H1 (cell line): ENCODE data around the gene APBB1. TPM values are rescaled to one million over a fixed set of nuclear protein-coding genes. Genes with fewer than 3 reads are reported as not detected.

Experiments
- GABPA ChIP-seq: IDR thresholded peaks from 2 replicates; pipeline ENCODE4 v1.6.1; 2011; ENCODE audit warnings: mild to moderate bottlenecking, low read length, moderate library complexity, borderline replicate concordance; ENCODE audit not compliant: insufficient read depth
- HDAC6 ChIP-seq: IDR thresholded peaks from one replicate; pipeline ENCODE4 v1.7.1; 2012; ENCODE audit warnings: low read depth, mild to moderate bottlenecking, inconsistent platforms, low read length, moderate library complexity
- polyA plus RNA-seq, 7 experiments: library from polyadenylated mRNA; depleted of rRNA in 3 of 7; stranded (reverse) in 5 of 7; unstranded in 2 of 7; fragments of >200 nt in 5 of 7; fragments of 200-250 nt in 2 of 7; gene quantifications; 1 replicate in 5 of 7; 2 replicates in 1 of 7; 4 replicates in 1 of 7; pipeline versions ENCODE4 v1.2.1 to v1.2.3, GENCODE V29; 2011 to 2013; ENCODE audit warnings: missing spikeins in 2 of 7, mixed read lengths in 2 of 7
- total RNA-seq: library from RNA; stranded (reverse); fragmentation: NEBNext Ultra II Directional; extraction: Animal tissue kit (Norgen Biotek cat#: 25700); gene quantifications from 2 replicates; pipeline ENCODE4 v1.2.1, GENCODE V29; 2021

Gene APBB1
- total and polyA plus RNA-seq, 2 of the 8 experiments (the other 6 are each of a cell fraction or from before 2014, with no cell fraction given): 23.9 to 33.1 TPM

GRCh38 chr11:6438979-6439571 lies 20.2 kb upstream of the APBB1 start (continued):
- TF ChIP-seq GABPA: no peak
- TF ChIP-seq HDAC6: no peak
